K562 (cell line): ENCODE data around the gene TBC1D1. TPM values are rescaled to one million over a fixed set of nuclear protein-coding genes. Genes with fewer than 3 reads are reported as not detected.

Experiments used
- ATAC-seq: fragments of 200-7000 bp; cut with Tn5 transposase; 3 replicates; pipeline ENCODE4 v1.9.1; 2020; ENCODE audit warnings: moderate library complexity
- BruUV-seq: library from RNA; stranded (reverse); fragments of 400-500 nt; replicated peaks from 2 replicates; lab custom pipeline; 2021; lab: Mats Ljungman, UMichigan
- CTCF ChIA-PET: fragments of 300-600 bp; formaldehyde crosslinking; extraction: SDS; loops from one replicate; lab custom pipeline; 2021; ENCODE audit warnings: low intra/inter-chr PET ratio; lab: Yijun Ruan, JAX
- POLR2A ChIA-PET: fragments of 300-600, 350-650 bp; sonication (Branson Sonifier 250); formaldehyde crosslinking; extraction: SDS; loops from one replicate; lab custom pipeline; 2021; ENCODE audit warnings: antibody characterized with exemption, inconsistent platforms; lab: Yijun Ruan, JAX
- DNase-seq, 4 experiments: peaks; one replicate each; pipeline versions ENCODE4 v3.0.0 to v3.0.0-alpha.2; 2011 to 2018; ENCODE audit warnings: low spot score in 3 of 4, mixed read lengths in 3 of 4; ENCODE audit errors: extremely low read depth in 1 of 4
- FAIRE-seq: peaks from 2 replicates; lab custom pipeline; 2011; peaks lifted over from hg19 to GRCh38; lab: Jason Lieb, UNC
- H2AFZ ChIP-seq: 2 replicates; pipeline ENCODE4 v1.6.0; 2011; ENCODE audit warnings: low read depth, low read length, control low read depth, inconsistent platforms
- H3K27ac ChIP-seq: fragments of 200-600 bp; 3 replicates; pipeline ENCODE4 v1.8.0; 2011; ENCODE audit warnings: low read depth, mild to moderate bottlenecking, control low read depth, inconsistent platforms, low read length, moderate library complexity, mixed read lengths; ENCODE audit errors: extremely low read depth
- H3K27me3 ChIP-seq, 2 experiments: fragments of 300-600 bp in 1 of 2; 2 replicates in 1 of 2; 3 replicates in 1 of 2; pipeline versions ENCODE4 v1.6.0 to v1.8.0; 2011; ENCODE audit warnings: inconsistent platforms in 2 of 2, low read length in 2 of 2, mild to moderate bottlenecking in 1 of 2, mixed read lengths in 1 of 2, moderate library complexity in 1 of 2; ENCODE audit not compliant: control insufficient read depth in 2 of 2, insufficient read depth in 2 of 2
- H3K36me3 ChIP-seq: fragments of 300-600 bp; 3 replicates; pipeline ENCODE4 v1.8.0; 2011; ENCODE audit warnings: mild to moderate bottlenecking, low read length, inconsistent platforms; ENCODE audit not compliant: control insufficient read depth, insufficient read depth
- H3K4me1 ChIP-seq, 2 experiments: fragments of 200-600 bp in 1 of 2; replicated peaks in 1 of 2; 2 replicates in 1 of 2; 3 replicates in 1 of 2; pipeline versions ENCODE4 v1.5.1 to v1.8.0; 2011; ENCODE audit warnings: inconsistent platforms in 2 of 2, low read length in 2 of 2, mild to moderate bottlenecking in 1 of 2, mixed read lengths in 1 of 2, moderate library complexity in 1 of 2; ENCODE audit not compliant: control insufficient read depth in 2 of 2, insufficient read depth in 2 of 2
- H3K4me2 ChIP-seq: 2 replicates; pipeline ENCODE4 v1.6.1; 2011; ENCODE audit warnings: low read length, control low read depth, inconsistent platforms, mixed read lengths; ENCODE audit not compliant: insufficient read depth
- H3K4me3 ChIP-seq: fragments of 200-600 bp; sonication (generic), shearing (Covaris generic); 2 replicates; pipeline ENCODE4 v1.5.1; 2016; ENCODE audit warnings: control low read depth, inconsistent platforms
- H3K79me2 ChIP-seq: fragments of 200-600 bp; 3 replicates; pipeline ENCODE4 v1.8.0; 2011; ENCODE audit warnings: low read length, inconsistent platforms; ENCODE audit not compliant: control insufficient read depth, insufficient read depth
- H3K9ac ChIP-seq, 2 experiments: 2 replicates each; pipeline versions ENCODE4 v1.6.0 to v1.6.1; 2011; ENCODE audit warnings: low read depth in 2 of 2, low read length in 2 of 2, control low read depth in 1 of 2, inconsistent platforms in 1 of 2, mild to moderate bottlenecking in 1 of 2, mixed read lengths in 1 of 2; ENCODE audit not compliant: insufficient read depth in 1 of 2
- H3K9me1 ChIP-seq: one replicate; pipeline ENCODE4 v1.6.0; 2011; ENCODE audit warnings: inconsistent platforms, mild to moderate bottlenecking, low read length, moderate library complexity; ENCODE audit not compliant: control insufficient read depth, insufficient read depth
- H3K9me3 ChIP-seq: replicated peaks from 2 replicates; pipeline ENCODE4 v1.5.1; 2011; ENCODE audit warnings: low read depth, low read length, inconsistent platforms; ENCODE audit not compliant: control insufficient read depth, insufficient read depth
- H4K20me1 ChIP-seq: replicated peaks from 2 replicates; pipeline ENCODE4 v1.6.1; 2011; ENCODE audit warnings: low read length, inconsistent platforms, mixed read lengths; ENCODE audit not compliant: control insufficient read depth, insufficient read depth
- C11orf30 ChIP-seq: fragments of 450-650 bp; IDR thresholded peaks from 2 replicates; pipeline ENCODE4 v1.6.1; 2016; ENCODE audit warnings: low read depth, mild to moderate bottlenecking
- CBX5 ChIP-seq: IDR thresholded peaks from 2 replicates; pipeline ENCODE4 v1.6.1; 2014; ENCODE audit warnings: low read depth, borderline replicate concordance
- DIDO1 ChIP-seq: fragments of 450-650 bp; IDR thresholded peaks from 2 replicates; pipeline ENCODE4 v1.6.1; 2016; ENCODE audit warnings: low read depth, missing biosample characterization, missing genetic modification characterization
- HMG20B ChIP-seq: fragments of 250-450 bp; sonication (Bioruptor Pico); IDR thresholded peaks from 2 replicates; pipeline ENCODE4 v1.5.0; 2021; ENCODE audit warnings: mild to moderate bottlenecking
- MAFF ChIP-seq: IDR thresholded peaks from 2 replicates; pipeline ENCODE4 v1.6.1; 2012; ENCODE audit warnings: low read length, improper control_type of control experiment
- PKNOX1 ChIP-seq: fragments of 450-650 bp; IDR thresholded peaks from 2 replicates; pipeline ENCODE4 v1.6.1; 2016
- POLR3A ChIP-seq: IDR thresholded peaks from 2 replicates; pipeline ENCODE4 v1.6.1; 2011; ENCODE audit warnings: borderline replicate concordance, mild to moderate bottlenecking, moderate library complexity; ENCODE audit not compliant: insufficient read length, insufficient read depth; ENCODE audit errors: extremely low read depth
- PRMT5 ChIP-seq: sonication (generic); formaldehyde crosslinking; IDR thresholded peaks from 2 replicates; pipeline ENCODE4 v1.5.0; 2020; ENCODE audit warnings: missing genetic modification reagents
- RBM15 ChIP-seq: fragments of 200-400 bp; formaldehyde crosslinking; IDR thresholded peaks from 2 replicates; pipeline ENCODE4 v1.6.1; 2018; ENCODE audit warnings: mild to moderate bottlenecking, low read length, moderate library complexity; ENCODE audit not compliant: insufficient read depth
- SMAD3 ChIP-seq: fragments of 450-650 bp; formaldehyde crosslinking; conservative IDR thresholded peaks from 2 replicates; pipeline ENCODE4 v1.4.0; 2020; ENCODE audit warnings: mild to moderate bottlenecking
- ZC3H8 ChIP-seq: fragments of 450-650 bp; IDR thresholded peaks from 2 replicates; pipeline ENCODE4 v1.6.1; 2017
- ZNF282 ChIP-seq: sonication (generic); formaldehyde crosslinking; IDR thresholded peaks from 2 replicates; pipeline ENCODE4 v1.8.1; 2023; ENCODE audit warnings: missing genetic modification reagents
- ZNF316 ChIP-seq: fragments of 450-650 bp; IDR thresholded peaks from 2 replicates; pipeline ENCODE4 v1.6.1; 2016
- ZNF444 ChIP-seq: fragments of 250-450 bp; sonication (Bioruptor Pico); IDR thresholded peaks from 2 replicates; pipeline ENCODE4 v1.4.0; 2020; ENCODE audit warnings: mild to moderate bottlenecking, moderate library complexity
- WGBS: fragments of 100-300 bp; shearing (Covaris generic); methylation state at CpG from one replicate; pipeline ENCODE4 v1.1.6; 2016; ENCODE audit warnings: low coverage, mixed read lengths; ENCODE audit not compliant: insufficient coverage; ENCODE audit errors: missing lambda C conversion rate; 5-methylcytosine and 5-hydroxymethylcytosine counted together
- in situ Hi-C: fragments of 300-500 bp; cut with MboI; formaldehyde crosslinking; loops from 4 replicates; pipeline ENCODE4 v1.15.0; 2018; ENCODE audit warnings: inconsistent platforms, mixed read lengths
- intact Hi-C: fragments of 100-400 bp; cut with micrococcal nuclease; formaldehyde crosslinking; loops from 2 replicates; pipeline ENCODE4 v1.14.2; 2022
- polyA plus RNA-seq, 8 experiments: library from polyadenylated mRNA; depleted of rRNA in 4 of 8; stranded (reverse) in 5 of 8; unstranded in 3 of 8; fragments of >200 nt; fragmentation: Nextera tagmentation in 2 of 8; fragmentation: Illumina TruSeq in 1 of 8; extraction: Ambion mirVana in 2 of 8; extraction: Trizol in 1 of 8; gene quantifications; 2 replicates each; pipeline versions ENCODE4 v1.2.1 to v1.2.3, GENCODE V29; 2011 to 2014; ENCODE audit warnings: inconsistent platforms in 1 of 8, missing spikeins in 1 of 8
- total RNA-seq, 7 experiments: library from RNA; depleted of rRNA in 6 of 7; stranded (reverse); fragments of >200 nt in 6 of 7; fragmentation: Illumina TruSeq in 2 of 7; extraction: Trizol in 2 of 7; gene quantifications; 2 replicates each; pipeline versions ENCODE4 v1.2.1 to v1.2.3, GENCODE V29; 2011 to 2021; ENCODE audit warnings: low replicate concordance in 1 of 7
- TF ChIP-seq, protein P1 (sequence below): fragments of 450-650 bp; IDR thresholded peaks from 2 replicates; pipeline ENCODE4 v1.6.1; 2016; ENCODE audit warnings: missing biosample characterization, missing genetic modification characterization
- TF ChIP-seq, protein P2 (sequence below): fragments of 450-650 bp; conservative IDR thresholded peaks from 2 replicates; pipeline ENCODE4 v1.6.1; 2016; ENCODE audit warnings: missing genetic modification characterization, low read depth, mild to moderate bottlenecking, missing compliant biosample characterization, moderate library complexity
- TF ChIP-seq, protein P3 (sequence below), 2 experiments: fragments of 450-650 bp in 1 of 2; sonication (generic) in 1 of 2; formaldehyde crosslinking in 1 of 2; IDR thresholded peaks in 1 of 2; conservative IDR thresholded peaks in 1 of 2; 2 replicates each; pipeline versions ENCODE4 v1.6.1 to v1.8.1; 2016 to 2023; ENCODE audit warnings: mild to moderate bottlenecking in 2 of 2, moderate library complexity in 2 of 2, inconsistent platforms in 1 of 2, missing genetic modification reagents in 1 of 2

Gene TBC1D1
- total and polyA plus RNA-seq, 9 of the 15 experiments (the other 6 are each of a cell fraction or from before 2014, with no cell fraction given) = 0.59 to 14.2 (median 8.8) TPM

- TF ChIP-seq ZNF444 (CRISPR knock-in tag) = no peak
- TF ChIP-seq, protein P1, sequence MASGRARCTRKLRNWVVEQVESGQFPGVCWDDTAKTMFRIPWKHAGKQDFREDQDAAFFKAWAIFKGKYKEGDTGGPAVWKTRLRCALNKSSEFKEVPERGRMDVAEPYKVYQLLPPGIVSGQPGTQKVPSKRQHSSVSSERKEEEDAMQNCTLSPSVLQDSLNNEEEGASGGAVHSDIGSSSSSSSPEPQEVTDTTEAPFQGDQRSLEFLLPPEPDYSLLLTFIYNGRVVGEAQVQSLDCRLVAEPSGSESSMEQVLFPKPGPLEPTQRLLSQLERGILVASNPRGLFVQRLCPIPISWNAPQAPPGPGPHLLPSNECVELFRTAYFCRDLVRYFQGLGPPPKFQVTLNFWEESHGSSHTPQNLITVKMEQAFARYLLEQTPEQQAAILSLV (tag) = no peak
- TF ChIP-seq PRMT5 (CRISPR knock-in tag) = no peak
- TF ChIP-seq SMAD3 (CRISPR knock-in tag) = no peak
- no peak for TF ChIP-seq RBM15
Measured at GRCh38 chr4:37902212-37902611, 11.3 kb downstream of the TBC1D1 start (continued).

DNA sequence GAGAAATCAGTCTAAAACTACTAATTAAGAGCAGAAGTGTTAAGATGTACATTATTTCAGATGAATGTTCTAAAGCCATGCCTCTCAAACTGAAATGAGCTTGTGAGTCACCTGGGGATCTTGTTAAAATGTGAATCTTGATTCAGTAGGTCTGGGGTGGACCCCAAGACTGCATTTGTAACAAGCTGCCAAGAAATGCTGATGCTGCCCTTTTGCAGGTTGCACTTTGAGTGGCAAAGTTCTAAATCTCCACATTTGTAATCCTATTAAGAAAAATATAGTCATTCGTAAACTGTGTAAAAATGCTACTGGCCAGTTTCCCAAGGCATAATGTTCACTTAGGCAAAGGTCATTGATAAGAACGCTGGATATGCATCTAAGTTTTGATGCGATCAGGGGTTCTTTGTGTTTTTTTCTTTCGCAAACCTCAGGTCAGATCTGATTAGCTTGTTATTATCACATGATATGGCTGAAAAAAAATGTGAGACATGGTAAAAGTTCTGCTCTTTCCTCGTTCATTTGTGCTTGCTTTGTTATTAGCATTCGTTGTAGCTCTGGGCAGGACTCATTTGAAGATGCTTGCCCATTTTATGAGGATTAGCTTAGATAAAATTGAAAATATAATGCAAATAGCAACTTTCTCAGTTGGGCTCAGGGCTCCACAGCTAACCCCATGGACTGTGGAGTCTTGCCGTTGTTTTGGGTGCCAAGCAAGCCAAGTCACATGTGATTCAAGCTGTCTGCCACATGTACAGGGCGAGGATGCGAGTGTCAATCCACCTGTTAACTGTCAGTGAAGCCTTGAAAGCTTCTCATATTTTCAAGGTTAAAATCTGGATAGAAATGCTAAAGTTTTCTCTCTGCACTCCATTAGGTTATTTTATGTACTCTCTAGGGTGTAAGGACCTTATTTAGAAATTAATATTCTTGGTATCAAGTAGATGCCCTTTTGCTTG, 12.1 kb downstream of the TBC1D1 start:
- Histone ChIP-seq H2AFZ (no peak overlapping the region), H3K4me2 (no peak overlapping the region), H3K4me3 (no peak overlapping the region), H3K9ac (no peak overlapping the region), H4K20me1 (no peaks in the 10 kb centered on the region), H3K27ac (no peak overlapping the region), H3K9me3 (no peaks in the 10 kb centered on the region), H3K36me3 (no peaks in the 10 kb centered on the region), H3K27me3 (peaks cover 21 to 34% of the 10 kb centered on the region in 2 experiments), H3K9me1 (no peaks in the 10 kb centered on the region), H3K4me1 (peaks cover 0 to 4% of the 10 kb centered on the region in 2 experiments; a peak in 1 of 5 replicates), H3K79me2 (no peaks in the 10 kb centered on the region)
- ChIA-PET CTCF (no interaction called here), POLR2A (no interaction called here)
- ATAC-seq (no peak), FAIRE-seq (no peak), DNase-seq (no peak)
- in situ Hi-C loops (no loop called here), intact Hi-C loops (no loop called here)
- no peak for TF ChIP-seq DIDO1 (tag)
- TF ChIP-seq PKNOX1 = no peak
- TF ChIP-seq, protein P2, sequence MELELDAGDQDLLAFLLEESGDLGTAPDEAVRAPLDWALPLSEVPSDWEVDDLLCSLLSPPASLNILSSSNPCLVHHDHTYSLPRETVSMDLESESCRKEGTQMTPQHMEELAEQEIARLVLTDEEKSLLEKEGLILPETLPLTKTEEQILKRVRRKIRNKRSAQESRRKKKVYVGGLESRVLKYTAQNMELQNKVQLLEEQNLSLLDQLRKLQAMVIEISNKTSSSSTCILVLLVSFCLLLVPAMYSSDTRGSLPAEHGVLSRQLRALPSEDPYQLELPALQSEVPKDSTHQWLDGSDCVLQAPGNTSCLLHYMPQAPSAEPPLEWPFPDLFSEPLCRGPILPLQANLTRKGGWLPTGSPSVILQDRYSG (tag) = no peak
- TF ChIP-seq ZNF282 (CRISPR knock-in tag) = no peak
- no peak for TF ChIP-seq HMG20B (CRISPR knock-in tag)
- TF ChIP-seq ZNF316 = peak; percentile 29; the same call in 1 of the 2 replicates
- TF ChIP-seq POLR3A = no peak
- TF ChIP-seq C11orf30 = 0 out of 2 replicates have a peak, but pooled peaks have one; percentile 13
- TF ChIP-seq MAFF = peak; percentile 43; the same call in 1 of the 2 replicates
- TF ChIP-seq, protein P3, sequence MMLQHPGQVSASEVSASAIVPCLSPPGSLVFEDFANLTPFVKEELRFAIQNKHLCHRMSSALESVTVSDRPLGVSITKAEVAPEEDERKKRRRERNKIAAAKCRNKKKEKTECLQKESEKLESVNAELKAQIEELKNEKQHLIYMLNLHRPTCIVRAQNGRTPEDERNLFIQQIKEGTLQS (IDR thresholded peaks at IDR 0.05) = no peak
- TF ChIP-seq, protein P3 (CRISPR knock-in tag; conservative IDR thresholded peaks at IDR 0.05) = no peak
- TF ChIP-seq ZC3H8 = no peak
- no peak for TF ChIP-seq CBX5
- 0% methylated on average over 9 of the region's 9 CpGs for WGBS
- no TSS peak for BruUV-seq
